Endothelial cell of umbilical vein (primary cell): ENCODE data around the gene SPAG16.

Source experiments
- CTCF ChIP-seq, 2 donors: IDR thresholded peaks; 1 replicate in 1 of 2; 2 replicates in 1 of 2; pipeline ENCODE4 v1.5.1; 2011; ENCODE audit warnings: low read length in 2 of 2, mild to moderate bottlenecking in 2 of 2, moderate library complexity in 2 of 2, control low read depth in 1 of 2, inconsistent platforms in 1 of 2, low read depth in 1 of 2; ENCODE audit not compliant: insufficient read depth in 1 of 2; ENCODE audit errors: extremely low read depth in 1 of 2
- EZH2 ChIP-seq: IDR thresholded peaks from 2 replicates; pipeline ENCODE4 v1.6.1; 2012; ENCODE audit warnings: borderline replicate concordance, low read depth, mild to moderate bottlenecking, moderate library complexity, low read length, inconsistent platforms; ENCODE audit not compliant: severe bottlenecking
- FOS ChIP-seq: IDR thresholded peaks from 2 replicates; pipeline ENCODE4 v1.6.1; 2011; ENCODE audit warnings: mild to moderate bottlenecking, low read length, moderate library complexity, borderline replicate concordance; ENCODE audit not compliant: insufficient read depth
- GATA2 ChIP-seq: IDR thresholded peaks from 2 replicates; pipeline ENCODE4 v1.7.0; 2011; ENCODE audit warnings: low read depth, mild to moderate bottlenecking, moderate library complexity, mixed read lengths, low read length; ENCODE audit not compliant: insufficient read length, insufficient read depth
- JUN ChIP-seq: IDR thresholded peaks from 2 replicates; pipeline ENCODE4 v1.6.1; 2011; ENCODE audit warnings: borderline replicate concordance, low read depth; ENCODE audit not compliant: insufficient read length, insufficient read depth
- MAX ChIP-seq: IDR thresholded peaks from 2 replicates; pipeline ENCODE4 v1.6.1; 2011; ENCODE audit not compliant: insufficient read depth, insufficient read length
- MYC ChIP-seq: IDR thresholded peaks from one replicate; pipeline ENCODE4 v1.6.1; 2011; ENCODE audit warnings: mild to moderate bottlenecking, low read depth, low read length
- POLR2A ChIP-seq: IDR thresholded peaks from 2 replicates; pipeline ENCODE4 v1.6.1; 2012; ENCODE audit warnings: low read depth, mild to moderate bottlenecking, control low read depth, low read length
- POLR2AphosphoS5 ChIP-seq: IDR thresholded peaks from 2 replicates; pipeline ENCODE4 v1.6.1; 2012; ENCODE audit warnings: low read depth, mild to moderate bottlenecking, control low read depth, low read length, moderate library complexity; ENCODE audit not compliant: insufficient read depth

- TF ChIP-seq CTCF (IDR thresholded peaks at IDR 0.05; ENCODE audit: extremely low read depth in 1 of 2, insufficient read depth in 1 of 2, low read depth in 1 of 2, low read length in 2 of 2) (no peak), POLR2A (no peak), MYC (no peak), FOS (no peak), POLR2AphosphoS5 (no peak), EZH2 (no peak), MAX (no peak), GATA2 (no peak), JUN (no peak)
Measured at GRCh38 chr2:214127170-214127569, 842.9 kb downstream of the SPAG16 start.
